ENCODE measurements around the gene ZNF57. TPM values are rescaled to one million over a fixed set of nuclear protein-coding genes. Genes with fewer than 3 reads are reported as not detected.
A peak's percentile ranks its signal among the peaks of the same experiment; 100 is the strongest.
"Not testable (repeated sequence)": the region's sequence is repeated elsewhere in the genome, so short reads cannot be mapped to it uniquely, and the experiment has no call there.

The ZNF57 gene
- total and polyA plus RNA-seq, 3 experiments from 2014 or later: 3.2 to 4.4 (median 4.4) TPM

- peaks cover 18 to 47% (median 44%) of the 10 kb centered on the region in 5 donors for H3K9me3 Mint-ChIP-seq
- Histone ChIP-seq H3K27ac (ENCODE audit: low read depth, low read length) (no peak overlapping the region), H3K4me3 (ENCODE audit: low read length) (no peak overlapping the region), H3K36me3 (ENCODE audit: insufficient read depth, low read length) (peaks cover 25% of the 10 kb centered on the region), H3K4me1 (ENCODE audit: insufficient read depth, low read length) (no peaks in the 10 kb centered on the region), H3K9me3 (ENCODE audit: low read length) (peaks cover 18% of the 10 kb centered on the region), H3K27me3 (ENCODE audit: insufficient read depth, low read length, poor library complexity, severe bottlenecking) (no peaks in the 10 kb centered on the region)
- no peak overlapping the region for H3K27ac Mint-ChIP-seq
- H3K27me3 Mint-ChIP-seq: no peaks in the 10 kb centered on the region
- H3K36me3 Mint-ChIP-seq: peaks cover 30 to 53% (median 50%) of the 10 kb centered on the region in 3 donors
- H3K4me1 Mint-ChIP-seq: no peaks in the 10 kb centered on the region
- CTCF ChIA-PET: no interaction called here
- H3K4me3 Mint-ChIP-seq: no peak overlapping the region
- no peak for DNase-seq
- POLR2A ChIA-PET: no interaction called here
Observed at GRCh38 chr19:2933490-2933910, 32.8 kb downstream of the ZNF57 start.

GRCh38 chr19:2935863-2936262 lies 35.1 kb downstream of the ZNF57 start:
- DNase-seq; H3K27ac ChIP-seq (ENCODE audit: low read depth, low read length); H3K27me3 ChIP-seq (ENCODE audit: insufficient read depth, low read length, poor library complexity, severe bottlenecking); H3K4me3 Mint-ChIP-seq; POLR2A ChIA-PET; H3K27me3 Mint-ChIP-seq; H3K4me1 ChIP-seq (ENCODE audit: insufficient read depth, low read length); CTCF ChIA-PET; H3K4me1 Mint-ChIP-seq; H3K27ac Mint-ChIP-seq; H3K4me3 ChIP-seq (ENCODE audit: low read length): not testable (repeated sequence)
- Histone ChIP-seq H3K36me3 (ENCODE audit: insufficient read depth, low read length) (peaks cover 30% of the 10 kb centered on the region), H3K9me3 (ENCODE audit: low read length) (peaks cover 18% of the 10 kb centered on the region)
- Mint-ChIP-seq H3K36me3 (peaks cover 26 to 54% (median 45%) of the 10 kb centered on the region in 3 donors), H3K9me3 (peaks cover 14 to 41% (median 38%) of the 10 kb centered on the region in 5 donors)

- Mint-ChIP-seq H3K27ac (no peak overlapping the region), H3K27me3 (peaks cover 0 to 3% of the 10 kb centered on the region in 2 donors), H3K9me3 (no peaks in the 10 kb centered on the region), H3K36me3 (peaks cover 3 to 19% (median 5%) of the 10 kb centered on the region in 3 donors), H3K4me1 (peaks cover 17 to 38% (median 18%) of the 10 kb centered on the region in 3 donors), H3K4me3 (peak overlapping the region in 6 of 7 donors; percentile 48 to 80 (median 61))
- CTCF ChIA-PET: interaction anchor here (1.5 kb wide), 1 partner anchor 161 kb away, joined by 4 read pairs; no protein-coding TSS in a partner anchor
- POLR2A ChIA-PET: no interaction called here
- H3K9me3 ChIP-seq (ENCODE audit: low read length): no peaks in the 10 kb centered on the region
- peaks cover 9% of the 10 kb centered on the region for H3K36me3 ChIP-seq (ENCODE audit: insufficient read depth, low read length)
- peaks cover 12% of the 10 kb centered on the region for H3K4me1 ChIP-seq (ENCODE audit: insufficient read depth, low read length)
- no peak for DNase-seq
- no peak overlapping the region for H3K27ac ChIP-seq (ENCODE audit: low read depth, low read length)
- H3K27me3 ChIP-seq (ENCODE audit: insufficient read depth, low read length, poor library complexity, severe bottlenecking): no peaks in the 10 kb centered on the region
- no peak overlapping the region for H3K4me3 ChIP-seq (ENCODE audit: low read length)
Observed at GRCh38 chr19:2942928-2943640, 42.4 kb downstream of the ZNF57 start.

DNA sequence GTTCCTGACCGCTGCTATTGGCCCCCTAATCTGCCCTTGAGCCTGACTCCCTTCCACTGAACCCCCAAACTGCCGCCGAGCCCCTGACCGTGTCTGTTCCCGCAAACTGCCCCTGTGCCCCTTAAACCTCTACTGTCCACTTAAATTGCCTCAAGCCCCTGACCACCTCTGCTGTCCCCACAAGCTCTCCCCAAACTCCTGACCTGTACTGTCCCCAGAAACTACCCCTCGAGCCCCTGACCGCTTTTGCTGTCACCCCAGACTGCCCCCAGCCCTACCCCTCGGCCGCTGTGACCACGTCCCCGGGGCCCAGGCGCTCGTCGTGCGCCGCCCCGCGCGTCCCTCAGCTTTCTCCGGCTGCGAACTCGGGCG lies 43.7 kb downstream of the ZNF57 start:
- Histone ChIP-seq H3K27me3 (ENCODE audit: insufficient read depth, low read length, poor library complexity, severe bottlenecking) (no peaks in the 10 kb centered on the region), H3K27ac (ENCODE audit: low read depth, low read length) (peak overlapping the region; percentile 67), H3K36me3 (ENCODE audit: insufficient read depth, low read length) (peaks cover 1% of the 10 kb centered on the region), H3K4me3 (ENCODE audit: low read length) (peak overlapping the region; percentile 86), H3K4me1 (ENCODE audit: insufficient read depth, low read length) (peaks cover 14% of the 10 kb centered on the region), H3K9me3 (ENCODE audit: low read length) (no peaks in the 10 kb centered on the region)
- DNase-seq: no peak
- H3K27ac Mint-ChIP-seq: peak overlapping the region in 5 of 8 donors; percentile 70 to 98 (median 88)
- H3K4me3 Mint-ChIP-seq: peak overlapping the region; percentile 83 to 100 (median 97)
- peaks cover 0 to 3% of the 10 kb centered on the region in 2 donors for H3K27me3 Mint-ChIP-seq
- peaks cover 23 to 45% (median 25%) of the 10 kb centered on the region in 3 donors for H3K4me1 Mint-ChIP-seq
- peaks cover 0 to 13% (median 2%) of the 10 kb centered on the region in 3 donors for H3K36me3 Mint-ChIP-seq
- H3K9me3 Mint-ChIP-seq: no peaks in the 10 kb centered on the region
- CTCF ChIA-PET: no interaction called here
- POLR2A ChIA-PET: interaction anchor here (0.6 kb wide), 1 partner anchor 159 kb away, joined by 3 read pairs; no protein-coding TSS in a partner anchor

DNA sequence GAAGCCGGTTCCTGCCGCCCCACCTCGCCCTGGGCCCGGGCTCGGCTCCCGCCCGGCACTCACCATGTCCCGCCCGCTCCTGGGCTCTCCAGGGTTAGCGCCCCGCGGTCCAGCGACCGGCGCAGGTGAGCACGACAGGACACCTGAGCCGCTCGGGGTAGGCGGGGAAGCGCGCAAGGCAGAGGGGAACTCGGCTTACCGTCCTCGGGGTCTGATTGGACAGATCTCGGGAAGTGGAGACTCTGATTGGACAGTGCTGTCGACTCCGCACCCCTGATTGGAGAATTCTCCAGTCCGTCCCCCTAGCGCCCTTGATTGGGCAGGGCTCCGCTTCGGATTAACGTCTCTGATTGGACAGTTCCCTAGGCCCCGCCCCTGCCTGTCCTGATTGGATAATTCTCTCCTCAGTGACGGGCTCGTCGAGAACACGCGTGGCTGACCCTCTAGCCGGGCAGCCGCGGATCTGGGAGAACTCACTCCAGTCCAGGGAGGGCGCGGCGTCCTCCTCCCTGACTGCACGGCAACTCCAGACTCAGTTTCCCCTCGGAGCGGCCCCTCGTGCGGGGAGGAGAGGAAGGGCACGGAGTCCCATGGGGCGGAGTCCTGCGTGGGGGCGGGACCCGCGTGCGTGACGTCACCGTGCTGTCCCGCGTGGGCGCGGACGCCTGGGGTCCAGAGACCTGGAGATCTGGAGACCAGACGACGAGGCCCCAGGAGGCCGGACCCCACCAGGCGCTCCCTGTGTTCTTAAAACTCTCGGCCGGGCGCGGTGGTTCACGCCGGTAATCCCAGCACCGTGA lies 44.2 kb downstream of the ZNF57 start, which contains the start of gene ZNF77:
TSS of gene ZNF77 (minus strand) at position 197 of the 800 bp plus-strand sequence. CDS start at position 66, 131 bp downstream.
- H3K27me3 ChIP-seq (ENCODE audit: insufficient read depth, low read length, poor library complexity, severe bottlenecking): no peaks in the 10 kb centered on the region
- H3K27ac ChIP-seq (ENCODE audit: low read depth, low read length): peak within 1 kb of the TSS; percentile 85
- H3K27me3 Mint-ChIP-seq: peaks cover 0 to 3% of the 10 kb centered on the region in 2 donors
- no peaks in the 10 kb centered on the region for H3K9me3 Mint-ChIP-seq
- peak within 1 kb of the TSS; percentile 96 to 99 (median 98) for H3K27ac Mint-ChIP-seq
- peak within 1 kb of the TSS; percentile 94 to 100 (median 97) for H3K4me3 Mint-ChIP-seq
- peak within 1 kb of the TSS; percentile 86 for H3K4me3 ChIP-seq (ENCODE audit: low read length)
- H3K4me1 Mint-ChIP-seq: peaks cover 29 to 51% (median 31%) of the 10 kb centered on the region in 3 donors
- peaks cover 19% of the 10 kb centered on the region for H3K4me1 ChIP-seq (ENCODE audit: insufficient read depth, low read length)
- H3K9me3 ChIP-seq (ENCODE audit: low read length): no peaks in the 10 kb centered on the region
- ChIA-PET POLR2A (interaction anchor here (0.6 kb wide), 1 partner anchor 159 kb away, joined by 3 read pairs; no protein-coding TSS in a partner anchor), CTCF (no interaction called here)
- peaks cover 0 to 12% (median 2%) of the 10 kb centered on the region in 3 donors for H3K36me3 Mint-ChIP-seq
- no peaks in the 10 kb centered on the region for H3K36me3 ChIP-seq (ENCODE audit: insufficient read depth, low read length)
- DNase-seq: peak; percentile 98 to 99 (median 99)

DNA sequence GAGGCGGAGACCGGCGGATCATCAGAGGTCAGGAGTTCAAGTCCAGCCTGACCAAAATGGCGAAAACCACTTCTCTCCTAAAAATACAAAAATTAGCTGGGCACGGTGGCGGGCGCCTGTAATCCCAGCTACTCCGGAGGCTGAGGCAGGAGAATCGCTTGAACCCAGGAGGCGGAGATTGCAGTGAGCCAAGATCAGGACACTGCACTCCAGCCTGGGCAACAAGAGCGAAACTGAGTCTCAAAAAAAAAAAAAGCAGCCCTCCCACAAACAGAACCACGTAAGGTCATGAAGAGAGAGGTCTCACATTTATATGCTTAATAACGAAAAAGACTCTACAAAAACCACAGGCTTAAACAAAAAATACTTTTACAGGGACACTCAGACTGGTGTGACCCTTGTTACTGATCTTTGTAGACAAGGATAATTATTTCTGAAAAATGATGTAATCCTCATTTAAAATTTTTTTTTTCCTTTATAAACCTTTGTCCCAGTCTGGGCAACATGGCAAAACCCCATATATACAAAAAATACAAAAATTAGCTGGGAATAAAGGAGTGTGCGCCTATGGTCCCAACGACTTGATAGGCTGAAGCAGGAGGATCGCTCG lies 45.0 kb downstream of the ZNF57 start:
- H3K27ac Mint-ChIP-seq: peak overlapping the region; percentile 89 to 99 (median 98)
- H3K36me3 Mint-ChIP-seq: peaks cover 0 to 16% (median 2%) of the 10 kb centered on the region in 3 donors
- Histone ChIP-seq H3K36me3 (ENCODE audit: insufficient read depth, low read length) (no peaks in the 10 kb centered on the region), H3K4me1 (ENCODE audit: insufficient read depth, low read length) (peaks cover 20% of the 10 kb centered on the region), H3K4me3 (ENCODE audit: low read length) (peak overlapping the region; percentile 86), H3K27ac (ENCODE audit: low read depth, low read length) (peak overlapping the region; percentile 85), H3K27me3 (ENCODE audit: insufficient read depth, low read length, poor library complexity, severe bottlenecking) (no peaks in the 10 kb centered on the region), H3K9me3 (ENCODE audit: low read length) (no peaks in the 10 kb centered on the region)
- H3K9me3 Mint-ChIP-seq: no peaks in the 10 kb centered on the region
- ChIA-PET CTCF (no interaction called here), POLR2A (no interaction called here)
- peak overlapping the region; percentile 94 to 100 (median 97) for H3K4me3 Mint-ChIP-seq
- peaks cover 0 to 3% of the 10 kb centered on the region in 2 donors for H3K27me3 Mint-ChIP-seq
- H3K4me1 Mint-ChIP-seq: peaks cover 35 to 58% (median 38%) of the 10 kb centered on the region in 3 donors
- DNase-seq: no peak

GRCh38 chr19:2949939-2950285 lies 49.2 kb downstream of the ZNF57 start:
- Histone ChIP-seq H3K9me3 (ENCODE audit: low read length) (no peaks in the 10 kb centered on the region), H3K27me3 (ENCODE audit: insufficient read depth, low read length, poor library complexity, severe bottlenecking) (no peaks in the 10 kb centered on the region), H3K4me1 (ENCODE audit: insufficient read depth, low read length) (peaks cover 12% of the 10 kb centered on the region), H3K4me3 (ENCODE audit: low read length) (peak overlapping the region; percentile 83), H3K27ac (ENCODE audit: low read depth, low read length) (peak overlapping the region; percentile 92), H3K36me3 (ENCODE audit: insufficient read depth, low read length) (no peaks in the 10 kb centered on the region)
- peak overlapping the region; percentile 88 to 100 (median 99) for H3K27ac Mint-ChIP-seq
- peaks cover 32 to 45% (median 33%) of the 10 kb centered on the region in 3 donors for H3K4me1 Mint-ChIP-seq
- DNase-seq: peak in 1 of 5 donors; percentile 9
- peak overlapping the region; percentile 91 to 99 (median 97) for H3K4me3 Mint-ChIP-seq
- ChIA-PET POLR2A (interaction anchor here (0.8 to 2.3 kb wide), 10 partner anchors 49 to 236 kb away, joined by 3 to 16 read pairs (median 6); partner anchors contain the start of genes GNA11, NCLN, TLE5 and ZNF57), CTCF (interaction anchor here (0.7 to 5.1 kb wide), 23 partner anchors 11 to 535 kb away, joined by 3 to 74 read pairs (median 4); partner anchors contain the start of genes SGTA, TLE5 and TLE6)
- peaks cover 0 to 4% of the 10 kb centered on the region in 2 donors for H3K27me3 Mint-ChIP-seq
- H3K9me3 Mint-ChIP-seq: no peaks in the 10 kb centered on the region
- H3K36me3 Mint-ChIP-seq: peaks cover 0 to 12% (median 2%) of the 10 kb centered on the region in 3 donors
